Body of pancreas (tissue), 4 donors: Measurements from ENCODE around the gene RPL22.

Experiments
- CTCF ChIP-seq, 7 experiments: fragments of 450-650 bp in 4 of 7; fragments of 200-600 bp in 3 of 7; sonication (generic) in 3 of 7; IDR thresholded peaks; one replicate each; pipeline ENCODE4 v1.5.1; 2016 to 2019; ENCODE audit warnings: antibody characterized with exemption in 7 of 7
- POLR2A ChIP-seq, 3 donors: fragments of 450-650 bp; IDR thresholded peaks; one replicate each; pipeline ENCODE4 v1.6.1; 2016; ENCODE audit warnings: antibody characterized with exemption in 3 of 3, mild to moderate bottlenecking in 2 of 3

- no peak for TF ChIP-seq POLR2A (IDR thresholded peaks at IDR 0.05)
- no peak for TF ChIP-seq CTCF (IDR thresholded peaks at IDR 0.05)
These were observed 37.1 kb downstream of the RPL22 start for GRCh38 chr1:6162341-6162740.
